GM12801 (cell line): ENCODE measurements around the gene ZDHHC14.

Source experiments
- TF ChIP-seq, protein P1 (sequence below): IDR thresholded peaks from one replicate; pipeline ENCODE4 v1.5.1; 2011; ENCODE audit warnings: control low read depth; ENCODE audit not compliant: insufficient read length; ENCODE audit errors: extremely low read depth

The ZDHHC14 gene

DNA sequence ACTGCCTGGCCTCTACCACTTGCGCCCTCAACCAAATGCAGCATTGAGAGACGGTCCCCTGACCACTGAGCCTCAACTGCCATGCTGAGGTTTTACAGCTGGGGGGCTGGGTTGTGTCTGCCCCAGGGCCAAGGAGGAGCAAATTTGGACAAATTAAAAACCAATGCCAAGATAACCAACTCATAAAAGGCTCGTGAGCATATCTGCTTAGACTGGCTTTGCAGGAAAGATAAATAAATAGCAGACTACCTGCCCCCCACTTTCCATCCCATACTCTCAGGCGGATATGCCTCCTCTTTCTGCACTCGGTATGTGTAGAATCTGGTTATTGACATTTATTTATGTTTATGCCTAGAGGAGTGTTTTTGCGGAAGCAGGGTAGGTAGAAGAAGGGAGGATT, 76.8 kb downstream of the ZDHHC14 start:
- TF ChIP-seq, protein P1, sequence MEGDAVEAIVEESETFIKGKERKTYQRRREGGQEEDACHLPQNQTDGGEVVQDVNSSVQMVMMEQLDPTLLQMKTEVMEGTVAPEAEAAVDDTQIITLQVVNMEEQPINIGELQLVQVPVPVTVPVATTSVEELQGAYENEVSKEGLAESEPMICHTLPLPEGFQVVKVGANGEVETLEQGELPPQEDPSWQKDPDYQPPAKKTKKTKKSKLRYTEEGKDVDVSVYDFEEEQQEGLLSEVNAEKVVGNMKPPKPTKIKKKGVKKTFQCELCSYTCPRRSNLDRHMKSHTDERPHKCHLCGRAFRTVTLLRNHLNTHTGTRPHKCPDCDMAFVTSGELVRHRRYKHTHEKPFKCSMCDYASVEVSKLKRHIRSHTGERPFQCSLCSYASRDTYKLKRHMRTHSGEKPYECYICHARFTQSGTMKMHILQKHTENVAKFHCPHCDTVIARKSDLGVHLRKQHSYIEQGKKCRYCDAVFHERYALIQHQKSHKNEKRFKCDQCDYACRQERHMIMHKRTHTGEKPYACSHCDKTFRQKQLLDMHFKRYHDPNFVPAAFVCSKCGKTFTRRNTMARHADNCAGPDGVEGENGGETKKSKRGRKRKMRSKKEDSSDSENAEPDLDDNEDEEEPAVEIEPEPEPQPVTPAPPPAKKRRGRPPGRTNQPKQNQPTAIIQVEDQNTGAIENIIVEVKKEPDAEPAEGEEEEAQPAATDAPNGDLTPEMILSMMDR: no peak

GRCh38 chr6:157459327-157459726, 78.3 kb downstream of the ZDHHC14 start:
- TF ChIP-seq, protein P1: no peak

- TF ChIP-seq, protein P1: no peak
Observed at GRCh38 chr6:157460182-157460999, 79.4 kb downstream of the ZDHHC14 start.

DNA sequence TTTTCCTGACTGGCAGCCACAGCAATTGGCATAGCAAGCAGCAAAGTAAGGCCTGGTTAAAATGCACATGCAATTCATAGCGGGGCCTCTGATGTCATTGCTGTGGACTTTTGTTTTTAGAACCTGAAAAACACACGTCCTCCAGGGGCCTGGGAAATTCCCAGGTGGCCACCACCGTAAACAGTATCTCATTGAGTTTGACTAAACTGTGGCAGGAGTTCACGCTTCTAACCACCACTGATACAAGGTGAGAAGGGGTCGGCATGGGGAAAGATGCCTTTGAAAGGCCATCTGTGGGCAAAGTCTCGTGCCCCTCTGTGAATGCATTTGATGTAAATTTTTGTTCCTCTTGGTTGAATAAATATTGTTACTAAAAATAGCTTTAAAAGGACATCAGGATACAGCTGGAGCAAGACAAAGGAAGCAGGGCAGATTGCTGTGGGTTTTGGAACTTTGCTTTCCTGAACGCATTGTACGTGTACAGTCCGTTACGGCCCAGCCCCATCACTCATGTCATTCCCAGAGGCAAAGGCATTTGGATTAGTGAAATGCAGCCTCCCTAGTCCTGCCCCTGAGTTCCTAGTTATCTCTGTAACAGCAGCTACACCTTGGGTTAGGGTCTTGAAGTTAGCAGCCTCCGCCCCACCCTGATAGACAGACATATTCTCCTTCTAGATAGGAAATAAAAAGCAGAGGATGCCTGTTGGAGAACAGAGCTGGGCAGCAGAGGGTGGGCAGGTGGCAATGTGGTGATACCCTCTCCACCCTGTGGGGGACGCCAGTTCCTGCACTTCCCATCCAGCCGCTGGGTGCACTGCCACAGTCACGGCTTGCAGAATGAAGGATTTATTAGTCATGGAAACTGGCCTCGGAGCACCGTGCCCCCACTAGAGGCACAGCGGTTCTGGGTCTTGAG, 80.3 kb downstream of the ZDHHC14 start:
- TF ChIP-seq, protein P1: no peak

- TF ChIP-seq, protein P1: no peak
Observed at GRCh38 chr6:157462956-157463742, 82.2 kb downstream of the ZDHHC14 start.

DNA sequence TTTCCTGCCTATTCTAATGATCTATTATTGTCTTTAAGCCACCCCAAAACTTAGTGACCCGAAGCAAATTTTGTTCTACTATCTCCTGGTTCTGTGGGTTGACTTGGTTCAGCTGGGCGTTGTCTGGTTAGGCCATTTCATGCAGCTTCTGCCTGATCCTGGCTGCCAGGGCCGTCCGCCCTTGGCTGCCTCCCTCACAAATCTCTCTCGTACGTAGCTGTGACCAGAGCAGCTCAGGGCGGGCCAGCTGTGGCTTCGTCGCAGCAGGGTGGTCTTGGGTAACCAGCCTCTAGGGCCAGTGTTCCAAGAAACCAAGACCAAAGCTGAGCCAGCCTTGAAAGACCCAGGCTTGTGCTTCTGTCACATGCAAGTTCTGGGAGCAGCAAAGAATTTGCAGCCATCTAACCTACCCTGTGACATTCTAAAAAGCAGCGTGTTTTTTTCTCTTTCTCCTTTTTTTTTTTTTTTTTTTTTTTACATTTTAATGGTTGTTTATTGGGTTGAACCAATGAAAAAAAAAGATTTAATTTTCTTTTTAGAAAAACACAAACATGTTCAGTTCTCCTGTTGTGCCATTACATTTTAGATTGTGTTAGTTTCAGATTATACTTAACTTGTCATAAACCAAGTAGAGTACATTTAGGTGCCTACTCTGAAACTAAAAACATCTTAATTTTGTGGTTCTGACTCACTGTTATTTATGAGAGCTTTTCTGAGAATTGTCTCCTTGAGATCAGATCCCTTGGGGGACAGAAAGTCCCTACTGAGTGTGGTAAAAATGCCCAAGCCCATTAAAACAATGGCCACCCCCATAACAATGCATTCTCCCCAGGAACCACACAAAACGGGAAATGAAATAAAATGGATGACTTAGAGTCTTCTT, 83.9 kb downstream of the ZDHHC14 start:
- TF ChIP-seq, protein P1: no peak
